ENCODE measurements around the gene C1orf198.

The C1orf198 gene

DNA sequence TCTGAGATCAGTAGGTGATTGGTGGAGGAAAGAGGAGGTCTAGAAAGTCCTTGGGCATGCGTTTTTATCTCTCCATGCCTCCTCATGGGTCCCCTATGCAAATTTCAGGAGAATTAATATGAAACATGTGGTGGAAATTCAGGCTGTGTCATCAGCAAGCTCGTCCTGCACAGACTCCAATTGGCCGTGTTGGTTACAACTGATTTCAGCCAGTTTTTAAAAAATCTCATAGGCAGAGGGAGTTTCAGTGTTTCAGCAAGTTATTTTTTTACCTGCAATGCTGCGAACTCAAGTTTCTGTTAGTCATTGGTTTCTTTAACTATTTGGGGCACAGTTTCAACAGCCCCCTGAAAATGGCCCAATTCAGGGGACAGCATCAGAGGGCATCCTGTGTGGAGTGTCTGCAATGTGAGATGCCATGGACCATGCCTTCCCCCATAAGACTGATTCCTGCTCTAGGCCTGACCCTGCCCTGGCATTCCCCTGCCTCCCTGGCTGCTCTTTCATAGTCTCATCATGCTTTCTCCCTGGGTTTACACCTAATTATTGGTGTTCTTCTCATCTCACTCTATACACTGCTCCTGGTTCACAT, 59.9 kb downstream of the C1orf198 start:
- Mint-ChIP-seq H3K27me3 (no peaks in the 10 kb centered on the region), H3K9me3 (peaks cover 14% of the 10 kb centered on the region), H3K36me3 (no peaks in the 10 kb centered on the region), H3K27ac (no peak overlapping the region), H3K4me1 (no peaks in the 10 kb centered on the region), H3K4me3 (no peak overlapping the region)
- CTCF ChIA-PET, result interaction anchor here (1.3 kb wide), 1 partner anchor 10 kb away, joined by 4 read pairs; no protein-coding TSS in a partner anchor
- no peak for DNase-seq

DNA sequence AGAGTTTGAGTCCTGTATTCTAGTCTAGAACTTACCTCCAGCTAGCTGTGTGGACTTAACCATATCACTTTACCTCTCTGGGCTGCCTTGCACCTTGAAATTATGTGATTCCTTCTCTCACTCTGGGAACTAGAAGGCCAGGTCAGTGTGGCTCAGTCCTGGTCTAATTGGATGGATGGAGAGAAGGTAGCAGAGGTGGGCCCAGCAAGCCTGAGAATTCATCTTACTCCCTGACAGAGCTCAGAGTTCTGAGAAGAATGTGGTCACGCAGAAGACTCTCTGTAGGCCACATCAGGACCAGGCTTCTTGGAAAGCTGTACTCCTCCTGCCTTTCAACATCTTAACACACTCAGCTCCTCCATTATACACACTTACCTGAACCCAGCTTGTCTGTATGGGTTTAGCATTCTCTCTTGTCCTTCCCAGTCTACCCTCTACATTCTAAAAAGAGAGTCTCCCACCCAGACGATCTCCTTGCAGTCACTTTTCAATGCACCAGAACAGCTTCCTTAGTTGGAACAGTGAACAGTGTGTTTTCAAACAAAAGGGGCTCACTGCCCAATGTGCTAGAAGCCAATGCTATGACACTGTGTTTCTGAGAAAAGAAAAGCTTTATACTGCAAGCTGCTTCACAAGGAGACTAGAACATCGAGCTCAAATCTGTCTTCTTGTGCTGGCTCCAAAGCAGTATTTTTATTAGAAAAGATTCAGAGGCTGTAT, 60.6 kb downstream of the C1orf198 start:
- no peaks in the 10 kb centered on the region for H3K27me3 Mint-ChIP-seq
- CTCF ChIA-PET, result interaction anchor here (1.3 kb wide), 1 partner anchor 9 kb away, joined by 4 read pairs; no protein-coding TSS in a partner anchor
- DNase-seq, result no peak
- H3K36me3 Mint-ChIP-seq, result no peaks in the 10 kb centered on the region
- peaks cover 8% of the 10 kb centered on the region for H3K9me3 Mint-ChIP-seq
- H3K27ac Mint-ChIP-seq, result no peak overlapping the region
- no peaks in the 10 kb centered on the region for H3K4me1 Mint-ChIP-seq
- H3K4me3 Mint-ChIP-seq, result no peak overlapping the region

DNA sequence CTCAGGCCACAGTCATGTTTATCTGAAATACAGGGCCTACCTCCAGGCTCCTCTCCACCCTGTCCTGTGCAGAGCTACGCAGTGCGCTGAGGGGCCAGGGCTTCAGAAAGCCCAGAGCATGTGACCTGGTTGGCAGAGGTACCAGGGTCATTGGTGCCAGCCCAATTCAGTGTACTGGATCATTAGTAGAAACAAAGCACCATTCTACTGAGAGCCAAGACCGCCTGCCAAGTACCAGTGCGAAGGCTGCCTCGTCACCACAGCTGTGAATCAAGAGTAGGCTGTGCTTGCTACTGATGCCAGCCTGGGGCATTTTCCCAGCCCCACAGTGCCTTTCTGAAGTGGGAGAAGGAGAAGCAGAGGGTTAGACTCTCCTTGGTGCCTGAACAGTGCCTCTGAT, 61.3 kb downstream of the C1orf198 start:
- DNase-seq, result no peak
- CTCF ChIA-PET, result interaction anchor here (1.3 kb wide), 1 partner anchor 8 kb away, joined by 4 read pairs; no protein-coding TSS in a partner anchor
- Mint-ChIP-seq H3K36me3 (no peaks in the 10 kb centered on the region), H3K9me3 (peaks cover 2% of the 10 kb centered on the region), H3K27me3 (no peaks in the 10 kb centered on the region), H3K4me1 (no peaks in the 10 kb centered on the region), H3K27ac (no peak overlapping the region), H3K4me3 (no peak overlapping the region)

- H3K4me3 Mint-ChIP-seq, result no peak overlapping the region
- no peaks in the 10 kb centered on the region for H3K4me1 Mint-ChIP-seq
- no peaks in the 10 kb centered on the region for H3K36me3 Mint-ChIP-seq
- H3K9me3 Mint-ChIP-seq, result peaks cover 2% of the 10 kb centered on the region
- no peak for DNase-seq
- no peaks in the 10 kb centered on the region for H3K27me3 Mint-ChIP-seq
- H3K27ac Mint-ChIP-seq, result no peak overlapping the region
- CTCF ChIA-PET, result no interaction called here
Observed at GRCh38 chr1:230806552-230806951, 61.8 kb downstream of the C1orf198 start.

- H3K27ac Mint-ChIP-seq, result no peak overlapping the region
- DNase-seq, result no peak
- H3K27me3 Mint-ChIP-seq, result no peaks in the 10 kb centered on the region
- H3K36me3 Mint-ChIP-seq, result no peaks in the 10 kb centered on the region
- peaks cover 2% of the 10 kb centered on the region for H3K9me3 Mint-ChIP-seq
- H3K4me1 Mint-ChIP-seq, result no peaks in the 10 kb centered on the region
- CTCF ChIA-PET, result no interaction called here
- no peak overlapping the region for H3K4me3 Mint-ChIP-seq
Observed at GRCh38 chr1:230804396-230804795, 63.9 kb downstream of the C1orf198 start.

DNA sequence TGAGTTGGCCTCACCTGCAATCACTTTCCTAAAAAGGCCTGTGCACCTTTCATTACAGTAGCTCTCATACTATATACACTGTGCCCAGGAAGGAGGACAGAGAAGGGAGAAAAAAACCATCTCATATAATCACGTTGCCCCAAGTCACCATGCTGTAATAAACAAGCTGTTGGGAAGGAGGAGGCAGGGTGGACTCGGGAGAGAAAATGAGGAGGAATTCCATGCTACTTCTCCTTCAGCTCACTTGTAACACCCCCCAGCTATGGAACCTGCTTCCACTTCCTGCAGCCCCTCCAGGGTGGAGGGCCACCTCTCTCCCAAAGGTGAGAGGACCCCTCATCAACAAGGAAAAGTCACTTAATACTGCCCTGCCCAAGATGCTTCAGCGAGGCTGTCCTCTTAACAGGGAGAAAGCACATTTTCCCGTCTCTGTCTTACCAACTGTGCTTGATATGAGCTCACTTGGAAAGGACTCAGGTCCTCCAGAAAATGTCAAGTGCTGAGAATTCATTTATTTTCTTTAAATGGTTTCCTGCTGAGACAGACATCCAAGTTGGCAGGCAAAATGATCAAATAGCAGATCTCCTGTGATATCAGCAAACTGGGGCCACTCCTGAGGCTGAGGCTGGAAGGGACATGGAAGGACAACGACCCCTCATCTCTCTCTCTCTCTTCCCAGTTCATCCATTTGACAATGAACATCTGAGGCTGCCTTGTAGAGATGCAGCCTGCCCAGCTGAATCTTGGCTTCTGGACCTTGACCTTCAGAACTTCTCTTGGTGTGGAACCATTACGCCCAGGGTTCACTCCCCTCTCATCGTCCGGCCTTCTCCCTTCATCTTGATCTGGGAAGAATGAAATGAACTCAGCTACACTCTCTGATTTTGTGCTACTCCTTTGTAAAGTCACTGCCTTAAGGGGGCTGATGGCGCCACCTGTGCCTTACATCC, 67.2 kb downstream of the C1orf198 start:
- Mint-ChIP-seq H3K4me1 (no peaks in the 10 kb centered on the region), H3K27me3 (peaks cover 4% of the 10 kb centered on the region), H3K27ac (no peak overlapping the region)

DNA sequence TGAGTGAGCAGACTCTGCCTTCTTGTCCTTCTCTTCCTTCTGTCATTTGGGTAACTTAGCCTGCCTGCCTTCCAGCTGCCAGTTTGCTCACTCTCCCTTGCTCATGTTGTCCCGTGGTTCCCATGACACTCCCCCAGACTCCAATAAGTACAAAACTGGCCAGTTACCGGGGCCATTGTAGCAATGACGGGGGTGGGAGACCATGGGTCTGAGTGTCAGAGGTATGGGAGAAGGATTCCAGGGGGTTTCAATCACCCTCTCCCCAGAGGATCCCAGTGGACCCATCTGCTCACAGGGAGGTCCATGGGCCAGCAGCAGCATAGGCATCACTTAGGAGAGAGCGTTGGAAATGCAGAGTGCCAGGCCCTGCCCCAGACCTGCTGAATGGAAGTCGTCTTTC, 69.8 kb downstream of the C1orf198 start:
- CTCF ChIA-PET, result interaction anchor here (1.7 to 1.8 kb wide), 3 partner anchors 9 to 413 kb away, joined by 4 to 8 read pairs (median 6); no protein-coding TSS in a partner anchor
- Mint-ChIP-seq H3K9me3 (no peaks in the 10 kb centered on the region), H3K4me3 (no peak overlapping the region), H3K27me3 (peaks cover 4% of the 10 kb centered on the region), H3K4me1 (no peaks in the 10 kb centered on the region), H3K27ac (no peak overlapping the region), H3K36me3 (no peaks in the 10 kb centered on the region)
- DNase-seq, result no peak

More for the DNA sequence above, 67.2 kb downstream of the C1orf198 start:
- no peaks in the 10 kb centered on the region for H3K9me3 Mint-ChIP-seq
- no peaks in the 10 kb centered on the region for H3K36me3 Mint-ChIP-seq
- no peak for DNase-seq
- H3K4me3 Mint-ChIP-seq, result no peak overlapping the region
- CTCF ChIA-PET, result no interaction called here

DNA sequence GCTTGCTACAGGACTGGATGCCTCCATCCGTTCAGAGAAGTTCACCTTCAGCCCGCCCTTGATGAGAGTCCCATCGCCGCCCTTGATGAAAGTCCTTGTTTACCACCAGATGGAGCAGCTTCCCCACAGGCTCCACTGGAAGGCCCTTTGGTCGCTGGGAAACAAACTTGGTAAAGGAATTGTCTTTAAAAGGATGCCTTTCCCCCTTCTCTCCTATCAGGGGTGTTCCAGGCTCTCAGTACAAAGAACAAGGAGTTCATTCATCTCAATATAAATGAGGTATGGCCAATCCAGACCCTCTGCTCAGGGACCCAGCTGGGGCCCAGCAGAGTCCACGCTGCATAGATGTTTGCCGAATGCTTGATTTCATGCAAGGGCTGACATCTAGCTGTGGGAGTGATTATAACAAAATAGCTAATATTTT, 70.4 kb downstream of the C1orf198 start:
- Mint-ChIP-seq H3K27ac (no peak overlapping the region), H3K36me3 (no peaks in the 10 kb centered on the region), H3K9me3 (no peaks in the 10 kb centered on the region), H3K4me1 (no peaks in the 10 kb centered on the region), H3K4me3 (no peak overlapping the region), H3K27me3 (peaks cover 4% of the 10 kb centered on the region)
- DNase-seq, result no peak
- CTCF ChIA-PET, result interaction anchor here (1.7 to 1.8 kb wide), 3 partner anchors 10 to 414 kb away, joined by 4 to 8 read pairs (median 6); no protein-coding TSS in a partner anchor

DNA sequence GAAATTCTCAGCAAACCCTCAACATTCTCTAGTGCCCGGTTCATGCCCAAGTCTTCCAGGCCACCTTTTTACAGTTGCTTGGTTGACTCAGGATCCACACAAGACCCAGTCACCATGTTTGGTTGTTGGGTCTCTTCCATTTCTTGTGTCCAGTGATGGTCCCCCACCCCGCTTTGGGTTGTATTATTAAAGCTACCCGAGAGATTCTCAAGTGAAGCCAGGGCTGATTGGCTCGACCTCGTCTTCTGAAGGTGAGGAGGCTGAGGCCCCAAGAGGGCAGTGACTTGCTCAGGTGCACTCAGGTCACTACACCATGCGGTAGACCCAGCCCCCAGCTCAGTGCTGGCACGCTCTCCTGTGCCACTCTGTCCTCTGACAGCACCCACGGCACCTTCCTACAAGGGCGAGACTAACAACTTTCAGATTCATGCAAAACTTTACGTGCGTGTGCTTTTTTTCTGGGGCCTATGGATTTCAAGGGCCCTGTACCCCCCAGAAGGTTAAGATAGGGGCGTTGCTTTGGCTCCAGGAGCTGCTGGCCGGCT, 70.9 kb downstream of the C1orf198 start:
- H3K4me3 Mint-ChIP-seq, result no peak overlapping the region
- peaks cover 9% of the 10 kb centered on the region for H3K27me3 Mint-ChIP-seq
- no peak overlapping the region for H3K27ac Mint-ChIP-seq
- no peaks in the 10 kb centered on the region for H3K4me1 Mint-ChIP-seq
- no peaks in the 10 kb centered on the region for H3K9me3 Mint-ChIP-seq
- DNase-seq, result no peak
- CTCF ChIA-PET, result interaction anchor here (1.3 to 1.8 kb wide), 3 partner anchors 409 to 414 kb away, joined by 3 to 8 read pairs (median 6); no protein-coding TSS in a partner anchor
- no peaks in the 10 kb centered on the region for H3K36me3 Mint-ChIP-seq

GRCh38 chr1:230796626-230797025, 71.7 kb downstream of the C1orf198 start:
- no peak overlapping the region for H3K27ac Mint-ChIP-seq
- H3K9me3 Mint-ChIP-seq, result no peaks in the 10 kb centered on the region

DNA sequence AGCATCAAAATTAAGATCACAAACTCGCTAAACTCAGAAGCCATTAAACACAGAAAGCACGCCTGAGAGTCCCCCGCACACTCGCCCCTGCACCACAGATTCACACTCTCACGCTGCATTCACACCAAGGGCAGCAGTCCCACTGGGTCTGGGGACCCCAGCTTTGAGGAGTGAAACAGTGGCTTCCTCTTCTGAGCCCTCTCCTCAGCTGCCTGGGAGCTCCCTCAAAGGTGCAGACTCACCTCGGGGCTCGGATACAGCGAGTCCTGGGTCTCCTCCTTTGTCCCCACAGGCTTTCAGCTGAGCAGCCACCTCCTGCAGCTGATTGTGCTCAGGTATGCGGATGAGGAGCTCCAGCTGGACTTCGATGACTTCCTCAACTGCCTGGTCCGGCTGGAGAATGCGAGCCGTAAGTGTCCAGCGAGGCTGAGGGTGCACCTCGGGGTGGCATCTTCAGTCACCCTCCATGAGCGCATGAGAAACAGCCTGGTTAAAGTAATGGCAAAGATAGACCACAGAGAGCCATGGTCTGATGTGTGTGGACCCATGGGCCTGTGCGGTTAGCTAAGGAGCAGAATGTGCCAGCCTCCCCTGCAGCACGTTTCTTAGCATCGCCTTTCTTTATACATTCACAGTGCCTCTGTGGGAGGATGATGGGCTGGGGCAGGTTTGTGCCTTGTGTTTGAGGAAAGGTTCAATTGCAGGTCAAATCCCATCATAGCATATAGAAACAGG, 73.3 kb downstream of the C1orf198 start:
- Mint-ChIP-seq H3K4me3 (no peak overlapping the region), H3K36me3 (no peaks in the 10 kb centered on the region), H3K9me3 (no peaks in the 10 kb centered on the region), H3K27me3 (peaks cover 15% of the 10 kb centered on the region), H3K4me1 (no peaks in the 10 kb centered on the region), H3K27ac (no peak overlapping the region)
- DNase-seq, result no peak
- CTCF ChIA-PET, result no interaction called here

More at GRCh38 chr1:230796626-230797025, 71.7 kb downstream of the C1orf198 start:
- DNase-seq, result no peak
- CTCF ChIA-PET, result interaction anchor here (1.3 kb wide), 1 partner anchor 410 kb away, joined by 3 read pairs; no protein-coding TSS in a partner anchor
- Mint-ChIP-seq H3K36me3 (no peaks in the 10 kb centered on the region), H3K4me1 (no peaks in the 10 kb centered on the region), H3K27me3 (peaks cover 15% of the 10 kb centered on the region), H3K4me3 (no peak overlapping the region)

- CTCF ChIA-PET, result no interaction called here
- no peak for DNase-seq
- Mint-ChIP-seq H3K27ac (no peak overlapping the region), H3K4me1 (no peaks in the 10 kb centered on the region), H3K27me3 (peaks cover 15% of the 10 kb centered on the region), H3K9me3 (no peaks in the 10 kb centered on the region), H3K36me3 (no peaks in the 10 kb centered on the region), H3K4me3 (no peak overlapping the region)
Observed at GRCh38 chr1:230794431-230794830, 73.9 kb downstream of the C1orf198 start.

DNA sequence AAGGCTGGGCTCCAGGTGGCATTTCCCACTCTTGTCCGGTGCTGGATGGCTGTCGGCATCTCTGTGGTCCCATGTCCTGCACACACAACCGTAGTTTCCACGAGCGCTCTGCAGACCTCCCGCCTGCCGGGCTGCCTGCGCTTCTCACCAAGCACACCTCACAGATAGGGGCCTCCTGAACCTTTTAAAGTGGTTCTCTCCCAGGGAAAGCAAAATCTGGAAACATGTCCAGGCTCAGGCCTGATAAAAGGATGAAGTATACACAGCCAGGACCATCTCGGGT, 74.9 kb downstream of the C1orf198 start:
- H3K4me1 Mint-ChIP-seq, result no peaks in the 10 kb centered on the region

More for the DNA sequence above, 74.9 kb downstream of the C1orf198 start:
- CTCF ChIA-PET, result no interaction called here
- peaks cover 18% of the 10 kb centered on the region for H3K27me3 Mint-ChIP-seq
- H3K36me3 Mint-ChIP-seq, result no peaks in the 10 kb centered on the region
- DNase-seq, result no peak
- H3K9me3 Mint-ChIP-seq, result no peaks in the 10 kb centered on the region
- no peak overlapping the region for H3K4me3 Mint-ChIP-seq
- no peak overlapping the region for H3K27ac Mint-ChIP-seq

All from activated naive CD4-positive, alpha-beta T cell treated with anti-CD3 and anti-CD28 coated beads, Interleukin-2, amount 10 ng/mL, durations not matched to agents 7 days and 5 days (primary cell).